GM12892 (cell line): ENCODE measurements around the gene ANTXR1.

Experiments used
- POLR2A ChIP-seq: IDR thresholded peaks from 2 replicates; pipeline ENCODE4 v1.6.1; 2011; ENCODE audit warnings: low read depth, low read length, control low read depth
- TAF1 ChIP-seq: IDR thresholded peaks from 2 replicates; pipeline ENCODE4 v1.6.1; 2011; ENCODE audit warnings: low read depth, mild to moderate bottlenecking, control low read depth, low read length, borderline replicate concordance

- TF ChIP-seq POLR2A (no peak), TAF1 (no peak)
Observed at GRCh38 chr2:69224512-69224837, 211.5 kb downstream of the ANTXR1 start.
